GM13976 (cell line): ENCODE results near the gene SLC10A7.
"Not testable (repeated sequence)": the region's sequence is repeated elsewhere in the genome, so short reads cannot be mapped to it uniquely, and the experiment has no call there.

Source experiments
- DNase-seq: peaks from one replicate; pipeline ENCODE4 v3.0.0; 2012; ENCODE audit warnings: low spot score
- in situ Hi-C: fragments of 300-500 bp; cut with MboI; formaldehyde crosslinking; loops from one replicate; pipeline ENCODE4 v1.12.0; 2022; ENCODE audit warnings: low sequenced_read_pairs, mixed read lengths, inconsistent platforms; ENCODE audit not compliant: unreplicated experiment
- TF ChIP-seq, protein P1 (sequence below): IDR thresholded peaks from 2 replicates; pipeline ENCODE4 v1.5.1; 2012; ENCODE audit warnings: borderline replicate concordance, mild to moderate bottlenecking; ENCODE audit not compliant: insufficient read depth; ENCODE audit errors: extremely low read depth, missing control alignments, control extremely low read depth

The SLC10A7 gene

DNA sequence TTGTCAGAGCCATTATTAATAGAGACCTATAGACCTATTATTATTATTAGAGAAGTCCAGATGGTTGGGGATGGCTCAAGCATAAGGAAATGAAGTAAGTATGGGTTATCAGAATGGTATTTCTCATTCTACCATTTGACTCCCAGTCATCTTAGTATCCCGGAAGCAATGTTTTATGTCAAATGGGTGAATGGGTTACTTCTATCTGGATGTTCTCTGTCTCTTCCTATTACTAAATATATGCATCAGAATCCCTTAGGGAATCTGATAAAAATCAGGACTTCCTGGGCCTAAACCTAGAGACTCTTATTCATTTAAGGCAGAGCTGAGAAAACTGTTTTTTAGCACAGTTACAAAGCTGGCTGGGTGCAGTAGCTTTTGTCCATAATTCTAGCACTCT lies 149.9 kb downstream of the SLC10A7 start:
- no peak for DNase-seq
- TF ChIP-seq, protein P1, sequence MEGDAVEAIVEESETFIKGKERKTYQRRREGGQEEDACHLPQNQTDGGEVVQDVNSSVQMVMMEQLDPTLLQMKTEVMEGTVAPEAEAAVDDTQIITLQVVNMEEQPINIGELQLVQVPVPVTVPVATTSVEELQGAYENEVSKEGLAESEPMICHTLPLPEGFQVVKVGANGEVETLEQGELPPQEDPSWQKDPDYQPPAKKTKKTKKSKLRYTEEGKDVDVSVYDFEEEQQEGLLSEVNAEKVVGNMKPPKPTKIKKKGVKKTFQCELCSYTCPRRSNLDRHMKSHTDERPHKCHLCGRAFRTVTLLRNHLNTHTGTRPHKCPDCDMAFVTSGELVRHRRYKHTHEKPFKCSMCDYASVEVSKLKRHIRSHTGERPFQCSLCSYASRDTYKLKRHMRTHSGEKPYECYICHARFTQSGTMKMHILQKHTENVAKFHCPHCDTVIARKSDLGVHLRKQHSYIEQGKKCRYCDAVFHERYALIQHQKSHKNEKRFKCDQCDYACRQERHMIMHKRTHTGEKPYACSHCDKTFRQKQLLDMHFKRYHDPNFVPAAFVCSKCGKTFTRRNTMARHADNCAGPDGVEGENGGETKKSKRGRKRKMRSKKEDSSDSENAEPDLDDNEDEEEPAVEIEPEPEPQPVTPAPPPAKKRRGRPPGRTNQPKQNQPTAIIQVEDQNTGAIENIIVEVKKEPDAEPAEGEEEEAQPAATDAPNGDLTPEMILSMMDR, result no peak
- in situ Hi-C loops, result no loop called here

- TF ChIP-seq, protein P1, result no peak
- in situ Hi-C loops, result no loop called here
- DNase-seq, result no peak
Observed at GRCh38 chr4:146370841-146371240, 150.9 kb downstream of the SLC10A7 start.

DNA sequence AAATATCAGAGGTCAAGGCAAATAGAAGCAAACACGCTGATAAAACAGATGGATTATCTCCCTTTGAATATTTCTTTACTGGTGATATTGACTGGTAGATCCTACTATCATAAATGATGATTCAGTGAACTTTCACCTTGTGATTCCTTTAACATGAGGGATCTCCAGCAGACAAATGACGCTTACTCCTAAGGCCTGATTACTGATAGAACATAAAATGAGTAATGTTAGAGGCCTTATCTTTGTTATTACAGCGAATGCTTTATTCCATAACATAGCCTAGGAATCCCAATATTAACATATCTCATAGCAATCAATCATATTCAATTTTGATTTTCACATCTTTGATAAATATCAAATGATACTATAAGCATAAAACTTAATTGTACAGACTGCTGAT lies 152.3 kb downstream of the SLC10A7 start:
- in situ Hi-C loops, result no loop called here
- no peak for DNase-seq
- TF ChIP-seq, protein P1, result no peak

DNA sequence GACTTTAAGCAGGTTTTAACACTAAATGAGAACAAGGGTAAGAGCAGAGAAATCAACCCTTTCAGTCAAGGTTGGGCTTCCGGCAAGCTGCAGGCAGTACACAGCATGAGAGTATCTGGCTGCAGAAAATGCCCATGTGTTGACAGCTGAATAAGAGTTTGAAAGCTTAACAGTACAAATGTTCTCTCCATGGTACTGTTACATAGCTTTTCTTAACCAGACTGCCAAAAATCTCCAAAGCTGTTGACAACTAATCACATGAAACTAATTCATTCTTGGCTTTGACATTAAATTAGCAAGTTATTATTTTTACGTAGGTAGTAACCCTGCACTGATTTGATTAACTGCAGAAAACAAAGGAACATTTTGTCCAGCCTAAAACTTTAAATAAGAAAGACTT lies 153.5 kb downstream of the SLC10A7 start:
- TF ChIP-seq, protein P1, result no peak
- DNase-seq, result no peak
- in situ Hi-C loops, result no loop called here

DNA sequence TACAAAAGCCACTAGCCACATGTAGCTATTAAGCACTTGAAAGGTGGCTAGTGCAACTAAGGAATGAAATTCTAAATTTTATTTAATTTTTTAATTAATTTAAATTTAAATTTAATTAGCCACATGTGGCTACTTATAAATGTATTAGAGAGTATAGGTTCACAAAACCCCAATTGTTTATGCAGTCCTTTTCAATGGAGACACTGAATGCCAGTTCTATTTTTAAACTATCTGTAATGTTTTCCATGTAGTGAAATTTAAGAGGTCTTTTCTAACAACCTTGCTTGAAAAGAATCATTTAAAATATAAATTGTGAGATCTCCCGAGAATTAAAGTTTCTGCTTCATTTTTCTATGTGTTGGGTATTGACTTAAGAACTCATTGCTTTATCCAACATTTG lies 154.4 kb downstream of the SLC10A7 start:
- in situ Hi-C loops, result no loop called here
- TF ChIP-seq, protein P1, result no peak
- no peak for DNase-seq

- DNase-seq, result no peak
- in situ Hi-C loops, result no loop called here
- TF ChIP-seq, protein P1, result no peak
Observed at GRCh38 chr4:146359771-146360170, 162.0 kb downstream of the SLC10A7 start.

- in situ Hi-C loops, DNase-seq: not testable (repeated sequence)
Observed at GRCh38 chr4:146350114-146350513, 171.6 kb downstream of the SLC10A7 start.
